IMR-90 (cell line): ENCODE measurements around the gene RAPGEF5. TPM values are rescaled to one million over a fixed set of nuclear protein-coding genes. Genes with fewer than 3 reads are reported as not detected.

Source experiments
- ATAC-seq: fragments of 200-7000 bp; cut with Tn5 transposase; 2 replicates; pipeline ENCODE4 v1.9.1; 2020; ENCODE audit warnings: low read depth, mild to moderate bottlenecking, moderate library complexity
- BruUV-seq: library from RNA; stranded (reverse); fragments of 400-500 nt; replicated peaks from 2 replicates; lab custom pipeline; 2021; lab: Mats Ljungman, UMichigan
- CTCF ChIA-PET: fragments of 300-600 bp; formaldehyde crosslinking; extraction: SDS; loops from one replicate; lab custom pipeline; 2021; ENCODE audit warnings: antibody characterized with exemption; lab: Yijun Ruan, JAX
- POLR2A ChIA-PET: fragments of 300-600 bp; sonication (Branson Sonifier 250); formaldehyde crosslinking; loops from one replicate; lab custom pipeline; 2022; ENCODE audit warnings: antibody characterized with exemption; ENCODE audit not compliant: unreplicated experiment; lab: Charles Lee
- DNase-seq: peaks from one replicate; pipeline ENCODE4 v3.0.0; 2013
- H2AFZ ChIP-seq: replicated peaks from 2 replicates; pipeline ENCODE3; 2013; ENCODE audit warnings: low read length, mild to moderate bottlenecking; ENCODE audit not compliant: poor library complexity
- H2AK5ac ChIP-seq: 2 replicates; pipeline ENCODE4 v1.6.1; 2013; ENCODE audit warnings: low read depth, low read length, inconsistent platforms
- H2AK9ac ChIP-seq: replicated peaks from 2 replicates; pipeline ENCODE3; 2013; ENCODE audit warnings: mild to moderate bottlenecking, low read depth, low read length, moderate library complexity; ENCODE audit not compliant: poor library complexity
- H2BK120ac ChIP-seq: 2 replicates; pipeline ENCODE4 v1.6.1; 2013; ENCODE audit warnings: low read depth, low read length, inconsistent platforms
- H2BK15ac ChIP-seq: 3 replicates; pipeline ENCODE4 v1.6.1; 2013; ENCODE audit warnings: low read depth, low read length, inconsistent platforms
- H2BK20ac ChIP-seq: 2 replicates; pipeline ENCODE4 v1.6.1; 2013; ENCODE audit warnings: low read depth, mild to moderate bottlenecking, inconsistent platforms, low read length, moderate library complexity
- H2BK5ac ChIP-seq: 2 replicates; pipeline ENCODE4 v1.6.1; 2013; ENCODE audit warnings: mild to moderate bottlenecking, low read depth, low read length, inconsistent platforms; ENCODE audit not compliant: poor library complexity, severe bottlenecking
- H3K14ac ChIP-seq: replicated peaks from 2 replicates; pipeline ENCODE4 v1.6.1; 2013; ENCODE audit warnings: low read depth, low read length, inconsistent platforms
- H3K18ac ChIP-seq: 2 replicates; pipeline ENCODE4 v1.6.1; 2013; ENCODE audit warnings: low read depth, low read length, control low read depth
- H3K23ac ChIP-seq: 2 replicates; pipeline ENCODE4 v1.6.1; 2013; ENCODE audit warnings: low read depth, low read length, inconsistent platforms
- H3K27ac ChIP-seq: 2 replicates; pipeline ENCODE4 v1.5.1; 2013; ENCODE audit warnings: mild to moderate bottlenecking, control low read depth, low read length; ENCODE audit not compliant: insufficient read depth
- H3K27me3 ChIP-seq: 2 replicates; pipeline ENCODE4 v1.6.1; 2013; ENCODE audit warnings: low read length; ENCODE audit not compliant: control insufficient read depth, insufficient read depth
- H3K36me3 ChIP-seq: 2 replicates; pipeline ENCODE4 v1.6.1; 2013; ENCODE audit warnings: low read length, mixed read lengths; ENCODE audit not compliant: control insufficient read depth, insufficient read depth
- H3K4ac ChIP-seq: 2 replicates; pipeline ENCODE4 v1.6.1; 2013; ENCODE audit warnings: low read depth, low read length, inconsistent platforms
- H3K4me1 ChIP-seq: 2 replicates; pipeline ENCODE4 v1.6.1; 2013; ENCODE audit warnings: low read length, mixed read lengths; ENCODE audit not compliant: control insufficient read depth, insufficient read depth
- H3K4me2 ChIP-seq: 2 replicates; pipeline ENCODE4 v1.6.1; 2013; ENCODE audit warnings: low read depth, mild to moderate bottlenecking, control low read depth, low read length, moderate library complexity
- H3K4me3 ChIP-seq: 2 replicates; pipeline ENCODE4 v1.5.1; 2013; ENCODE audit warnings: low read depth, mild to moderate bottlenecking, control low read depth, low read length, moderate library complexity; ENCODE audit not compliant: insufficient read depth
- H3K56ac ChIP-seq: 2 replicates; pipeline ENCODE4 v1.6.1; 2013; ENCODE audit warnings: low read length, inconsistent platforms; ENCODE audit not compliant: insufficient read depth; ENCODE audit errors: extremely low read depth
- H3K79me1 ChIP-seq, 2 experiments: 2 replicates each; pipeline ENCODE4 v1.6.1; 2013; ENCODE audit warnings: low read length in 2 of 2, inconsistent platforms in 1 of 2, low read depth in 1 of 2
- H3K9ac ChIP-seq: 2 replicates; pipeline ENCODE4 v1.6.1; 2013; ENCODE audit warnings: low read depth, low read length, control low read depth
- H3K9me1 ChIP-seq: 2 replicates; pipeline ENCODE4 v1.6.1; 2013; ENCODE audit warnings: low read length, inconsistent platforms; ENCODE audit not compliant: insufficient read depth
- H3K9me3 ChIP-seq: 2 replicates; pipeline ENCODE4 v1.6.1; 2013; ENCODE audit warnings: low read length; ENCODE audit not compliant: control insufficient read depth, insufficient read depth
- H4K20me1 ChIP-seq: 2 replicates; pipeline ENCODE4 v1.6.1; 2013; ENCODE audit warnings: low read length, inconsistent platforms; ENCODE audit not compliant: insufficient read depth
- H4K5ac ChIP-seq: 2 replicates; pipeline ENCODE4 v1.6.1; 2013; ENCODE audit warnings: mild to moderate bottlenecking, low read depth, low read length, control low read depth
- H4K8ac ChIP-seq, 2 experiments: 2 replicates each; pipeline ENCODE4 v1.6.1; 2013; ENCODE audit warnings: low read depth in 2 of 2, low read length in 2 of 2, control low read depth in 1 of 2, inconsistent platforms in 1 of 2
- H4K91ac ChIP-seq: 2 replicates; pipeline ENCODE4 v1.6.1; 2013; ENCODE audit warnings: low read depth, low read length, inconsistent platforms; ENCODE audit not compliant: insufficient read depth
- CHD1 ChIP-seq: IDR thresholded peaks from 2 replicates; pipeline ENCODE4 v1.6.1; 2012; ENCODE audit warnings: low read depth, low read length, improper control_type of control experiment
- MAFK ChIP-seq: IDR thresholded peaks from 2 replicates; pipeline ENCODE4 v1.6.1; 2012; ENCODE audit warnings: low read depth, low read length, improper control_type of control experiment
- MAZ ChIP-seq: IDR thresholded peaks from 2 replicates; pipeline ENCODE4 v1.6.1; 2012; ENCODE audit warnings: low read depth, mild to moderate bottlenecking, low read length, improper control_type of control experiment, moderate library complexity, borderline replicate concordance
- NFE2L2 ChIP-seq: fragments of 150-350 bp; IDR thresholded peaks from 2 replicates; pipeline ENCODE4 v1.6.1; 2016; ENCODE audit warnings: low read depth, mild to moderate bottlenecking, low read length
- POLR2A ChIP-seq: IDR thresholded peaks from 2 replicates; pipeline ENCODE4 v1.6.1; 2012; ENCODE audit warnings: mild to moderate bottlenecking, low read depth, low read length
- RAD21 ChIP-seq: IDR thresholded peaks from 2 replicates; pipeline ENCODE4 v1.6.1; 2012; ENCODE audit warnings: low read length, improper control_type of control experiment
- WGBS, 2 experiments: methylation state at CpG; one replicate each; pipeline versions ENCODE4 v1.1.5 to v1.1.7; 2013; ENCODE audit warnings: missing lambda C conversion rate in 2 of 2; ENCODE audit not compliant: insufficient read length in 1 of 2; ENCODE audit errors: extremely low coverage in 2 of 2; 5-methylcytosine and 5-hydroxymethylcytosine counted together
- dilution Hi-C: fragments of 300-500 bp; cut with HindIII; formaldehyde crosslinking; loops from one replicate; pipeline ENCODE4 v1.14.3; 2018; ENCODE audit warnings: low sequenced_read_pairs; ENCODE audit not compliant: unreplicated experiment
- in situ Hi-C: fragments of 300-500 bp; cut with MboI; formaldehyde crosslinking; loops from 3 replicates; pipeline ENCODE4 v1.14.3; 2019; ENCODE audit warnings: low sequenced_read_pairs, inconsistent platforms, mixed read lengths
- intact Hi-C: fragments of 100-400 bp; cut with micrococcal nuclease; formaldehyde crosslinking; loops from 2 replicates; pipeline ENCODE4 v1.10.0; 2022
- polyA plus RNA-seq, 3 experiments: library from polyadenylated mRNA; depleted of rRNA; stranded (reverse); fragments of >200 nt; gene quantifications; 2 replicates each; pipeline ENCODE4 v1.2.3, GENCODE V29; 2012; ENCODE audit warnings: low replicate concordance in 1 of 3
- total RNA-seq: library from RNA; depleted of rRNA; stranded (reverse); fragments of >200 nt; gene quantifications from 2 replicates; pipeline ENCODE4 v1.2.3, GENCODE V29; 2012
- TF ChIP-seq, protein P1 (sequence below): fragments of 150-350 bp; IDR thresholded peaks from 2 replicates; pipeline ENCODE4 v1.6.1; 2016; ENCODE audit warnings: low read depth, mild to moderate bottlenecking, low read length, moderate library complexity, borderline replicate concordance

Gene RAPGEF5
- total and polyA plus RNA-seq, 2 of the 4 experiments (the other 2 are of a cell fraction), result 0.05 to 0.18 TPM

- peaks cover 2% of the 10 kb centered on the region; the same call in 1 of the 2 replicates for H3K27me3 ChIP-seq
- no peaks in the 10 kb centered on the region for H3K9me1 ChIP-seq
- no peak overlapping the region for H3K9ac ChIP-seq
- in situ Hi-C loops, result no loop called here
- no peak overlapping the region for H4K91ac ChIP-seq
- no peak overlapping the region for H2AK5ac ChIP-seq
- no peak overlapping the region for H3K4me3 ChIP-seq
- no peak overlapping the region for H4K5ac ChIP-seq
- dilution Hi-C loops, result no loop called here
- ChIA-PET CTCF (no interaction called here), POLR2A (no interaction called here)
- no peak overlapping the region for H2BK5ac ChIP-seq
- intact Hi-C loops, result no loop called here
- H3K23ac ChIP-seq, result no peak overlapping the region
- no peak overlapping the region for H3K4ac ChIP-seq
- no peaks in the 10 kb centered on the region for H3K79me1 ChIP-seq
- no peak overlapping the region for H4K8ac ChIP-seq
- no peaks in the 10 kb centered on the region for H3K36me3 ChIP-seq
- no peaks in the 10 kb centered on the region for H3K9me3 ChIP-seq
- no peaks in the 10 kb centered on the region for H4K20me1 ChIP-seq
- H2BK20ac ChIP-seq, result no peak overlapping the region
- no peak overlapping the region for H3K27ac ChIP-seq
- DNase-seq (no peak), ATAC-seq (no peak)
- no peak overlapping the region for H3K18ac ChIP-seq
- no peaks in the 10 kb centered on the region for H3K4me1 ChIP-seq
- no peak for TF ChIP-seq MAZ
- no peak for TF ChIP-seq NFE2L2
- no peak for TF ChIP-seq POLR2A
- no peak for TF ChIP-seq RAD21
- TF ChIP-seq MAFK, result no peak
- TF ChIP-seq, protein P1, sequence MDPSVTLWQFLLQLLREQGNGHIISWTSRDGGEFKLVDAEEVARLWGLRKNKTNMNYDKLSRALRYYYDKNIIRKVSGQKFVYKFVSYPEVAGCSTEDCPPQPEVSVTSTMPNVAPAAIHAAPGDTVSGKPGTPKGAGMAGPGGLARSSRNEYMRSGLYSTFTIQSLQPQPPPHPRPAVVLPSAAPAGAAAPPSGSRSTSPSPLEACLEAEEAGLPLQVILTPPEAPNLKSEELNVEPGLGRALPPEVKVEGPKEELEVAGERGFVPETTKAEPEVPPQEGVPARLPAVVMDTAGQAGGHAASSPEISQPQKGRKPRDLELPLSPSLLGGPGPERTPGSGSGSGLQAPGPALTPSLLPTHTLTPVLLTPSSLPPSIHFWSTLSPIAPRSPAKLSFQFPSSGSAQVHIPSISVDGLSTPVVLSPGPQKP, result no peak
- TF ChIP-seq CHD1, result no peak
- no peak overlapping the region for H2AFZ ChIP-seq
- no peak overlapping the region for H2BK120ac ChIP-seq
- H3K14ac ChIP-seq, result no peak overlapping the region
- no peak overlapping the region for H2BK15ac ChIP-seq
- no peak overlapping the region for H2AK9ac ChIP-seq
- no TSS peak for BruUV-seq
- no peak overlapping the region for H3K4me2 ChIP-seq
- no CpG with 5 or more reads among the region's 2 CpGs for WGBS, 2 experiments
- no peak overlapping the region for H3K56ac ChIP-seq
Observed at GRCh38 chr7:22208799-22209198, 148.2 kb downstream of the RAPGEF5 start.
